Measurements from ENCODE around the gene UBALD2.
"Not testable (repeated sequence)": the region's sequence is repeated elsewhere in the genome, so short reads cannot be mapped to it uniquely, and the experiment has no call there.

UBALD2 gene

GRCh38 chr17:76264755-76265623 lies at the start of gene UBALD2:
TSS of gene UBALD2 (plus strand) at chr17:76265348. CDS start at chr17:76265506, 158 bp downstream.
- DNase-seq = peak; percentile 100

- no peak for DNase-seq
These were observed 48.1 kb upstream of the UBALD2 start for GRCh38 chr17:76217081-76217480.

GRCh38 chr17:76219670-76220383 lies 45.3 kb upstream of the UBALD2 start:
- DNase-seq = no peak

GRCh38 chr17:76223802-76224201 lies 41.3 kb upstream of the UBALD2 start:
- no peak for DNase-seq

- not testable (repeated sequence) for DNase-seq
These were observed 39.6 kb upstream of the UBALD2 start for GRCh38 chr17:76225373-76226086.

- not testable (repeated sequence) for DNase-seq
These were observed 38.4 kb upstream of the UBALD2 start for GRCh38 chr17:76226749-76227148.

GRCh38 chr17:76232342-76232741 lies 32.8 kb upstream of the UBALD2 start:
- no peak for DNase-seq

- DNase-seq = no peak
These were observed 31.4 kb upstream of the UBALD2 start for GRCh38 chr17:76233588-76234353.

GRCh38 chr17:76234354-76234679 lies 30.8 kb upstream of the UBALD2 start:
- no peak for DNase-seq

GRCh38 chr17:76235883-76236282 lies 29.3 kb upstream of the UBALD2 start:
- no peak for DNase-seq

GRCh38 chr17:76236603-76237002 lies 28.5 kb upstream of the UBALD2 start:
- no peak for DNase-seq

GRCh38 chr17:76237859-76238313 lies 27.3 kb upstream of the UBALD2 start:
- DNase-seq = no peak

- DNase-seq = no peak
These were observed 26.2 kb upstream of the UBALD2 start for GRCh38 chr17:76238847-76239537.

- no peak for DNase-seq
These were observed 25.4 kb upstream of the UBALD2 start for GRCh38 chr17:76239538-76240274.

- peak; percentile 72 for DNase-seq
These were observed 24.5 kb upstream of the UBALD2 start, which contains the start of gene RNF157 for GRCh38 chr17:76240461-76241203. TSS of gene RNF157 (minus strand) at chr17:76240493. CDS start at chr17:76240240, 253 bp downstream.

- DNase-seq = no peak
These were observed 24.0 kb upstream of the UBALD2 start for GRCh38 chr17:76241204-76241538.

GRCh38 chr17:76241691-76242255 lies 23.4 kb upstream of the UBALD2 start:
- DNase-seq = no peak

GRCh38 chr17:76243826-76244679 lies 21.1 kb upstream of the UBALD2 start:
- no peak for DNase-seq

- not testable (repeated sequence) for DNase-seq
These were observed 20.4 kb upstream of the UBALD2 start for GRCh38 chr17:76244721-76245120.

Measured in right hindlimb (tissue), 1 donor.